Activated B cell treated with CpG ODN at 0.5 μM for 24 hours (primary cell): Measurements from ENCODE around the gene A3GALT2. TPM values are rescaled to one million over a fixed set of nuclear protein-coding genes. Genes with fewer than 3 reads are reported as not detected.

Experiments
- ATAC-seq: fragments of 200-7000 bp; cut with Tn5 transposase; one replicate; pipeline ENCODE4 v1.10.0; 2021; ENCODE audit warnings: low read depth, mild to moderate bottlenecking, moderate library complexity
- CTCF ChIA-PET: fragments of 350-600 bp; sonication (Branson Sonifier 250); formaldehyde crosslinking; loops from one replicate; lab custom pipeline; 2021; ENCODE audit warnings: antibody characterized with exemption; lab: Charles Lee
- POLR2A ChIA-PET: fragments of 350-600 bp; sonication (Branson Sonifier 250); formaldehyde crosslinking; loops from one replicate; lab custom pipeline; 2021; ENCODE audit warnings: antibody characterized with exemption; lab: Charles Lee
- DNase-seq: peaks from one replicate; pipeline ENCODE4 v3.0.0; 2022
- H3K27ac Mint-ChIP-seq: one replicate; pipeline ENCODE4 v1.8.0; 2020; ENCODE audit warnings: mixed read lengths
- H3K27me3 Mint-ChIP-seq: one replicate; pipeline ENCODE4 v1.8.0; 2021; ENCODE audit warnings: mixed read lengths
- H3K36me3 Mint-ChIP-seq: one replicate; pipeline ENCODE4 v1.8.0; 2021; ENCODE audit warnings: low read depth, mixed read lengths
- H3K4me1 Mint-ChIP-seq: one replicate; pipeline ENCODE4 v1.8.0; 2021; ENCODE audit warnings: mixed read lengths
- H3K4me3 Mint-ChIP-seq: one replicate; pipeline ENCODE4 v1.8.0; 2020; ENCODE audit warnings: mild to moderate bottlenecking, mixed read lengths
- H3K9me3 Mint-ChIP-seq: one replicate; pipeline ENCODE4 v1.8.0; 2020; ENCODE audit warnings: mixed read lengths
- CTCF ChIP-seq: fragments of 200-600 bp; IDR thresholded peaks from one replicate; pipeline ENCODE4 v1.8.0; 2022; ENCODE audit warnings: antibody characterized with exemption, mild to moderate bottlenecking
- intact Hi-C: fragments of 100-400 bp; cut with micrococcal nuclease; formaldehyde crosslinking; loops from one replicate; pipeline ENCODE4 v1.15.1; 2024
- total RNA-seq: library from RNA; stranded (reverse); gene quantifications from 2 replicates; pipeline ENCODE4 v1.2.3, GENCODE V29; 2022

Gene A3GALT2
- total RNA-seq, 1 donor from 2014 or later: not detected

DNA sequence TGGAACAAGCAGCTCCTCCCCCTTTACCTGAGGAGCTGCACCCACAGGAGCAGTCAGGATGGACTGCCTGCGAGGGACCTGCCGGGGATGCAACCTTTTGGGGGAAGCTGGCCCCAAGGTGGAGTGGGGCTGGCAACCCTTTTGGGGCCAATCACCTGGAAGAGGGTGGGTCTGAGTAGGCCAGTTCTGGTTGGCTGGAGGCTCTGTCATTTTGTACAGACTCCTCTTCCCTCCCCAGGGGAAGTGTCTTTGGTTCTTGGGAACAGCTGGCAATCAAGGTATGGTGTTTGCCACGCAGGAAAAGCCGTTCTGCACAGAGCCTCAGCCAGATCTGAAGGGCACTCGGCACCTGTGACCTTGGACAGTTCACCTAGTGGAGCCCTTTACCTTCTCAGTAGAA is 280 bp upstream of the A3GALT2 start:
- intact Hi-C loops: no loop called here
- POLR2A ChIA-PET: no interaction called here
- Mint-ChIP-seq H3K4me1 (no peaks in the 10 kb centered on the region), H3K9me3 (no peaks in the 10 kb centered on the region), H3K36me3 (peaks cover 35% of the 10 kb centered on the region), H3K4me3 (no peak overlapping the region), H3K27me3 (no peaks in the 10 kb centered on the region), H3K27ac (no peak overlapping the region)
- no peak for DNase-seq
- no peak for TF ChIP-seq CTCF
- CTCF ChIA-PET: no interaction called here
- ATAC-seq: no peak

- POLR2A ChIA-PET: no interaction called here
- Mint-ChIP-seq H3K4me1 (no peaks in the 10 kb centered on the region), H3K36me3 (peaks cover 24% of the 10 kb centered on the region), H3K9me3 (no peaks in the 10 kb centered on the region), H3K27ac (no peak overlapping the region), H3K27me3 (no peaks in the 10 kb centered on the region), H3K4me3 (no peak overlapping the region)
- DNase-seq (no peak), ATAC-seq (no peak)
- CTCF ChIA-PET: no interaction called here
- intact Hi-C loops: no loop called here
- no peak for TF ChIP-seq CTCF
Observed at GRCh38 chr1:33319949-33320618, 814 bp downstream of the A3GALT2 start.

GRCh38 chr1:33319186-33319948 is 1.5 kb downstream of the A3GALT2 start:
- Mint-ChIP-seq H3K9me3 (no peaks in the 10 kb centered on the region), H3K4me3 (no peak overlapping the region), H3K36me3 (peaks cover 17% of the 10 kb centered on the region), H3K27ac (no peak overlapping the region), H3K4me1 (no peaks in the 10 kb centered on the region), H3K27me3 (no peaks in the 10 kb centered on the region)
- ChIA-PET POLR2A (no interaction called here), CTCF (no interaction called here)
- no peak for ATAC-seq
- no peak for TF ChIP-seq CTCF
- intact Hi-C loops: no loop called here
- DNase-seq: no peak

DNA sequence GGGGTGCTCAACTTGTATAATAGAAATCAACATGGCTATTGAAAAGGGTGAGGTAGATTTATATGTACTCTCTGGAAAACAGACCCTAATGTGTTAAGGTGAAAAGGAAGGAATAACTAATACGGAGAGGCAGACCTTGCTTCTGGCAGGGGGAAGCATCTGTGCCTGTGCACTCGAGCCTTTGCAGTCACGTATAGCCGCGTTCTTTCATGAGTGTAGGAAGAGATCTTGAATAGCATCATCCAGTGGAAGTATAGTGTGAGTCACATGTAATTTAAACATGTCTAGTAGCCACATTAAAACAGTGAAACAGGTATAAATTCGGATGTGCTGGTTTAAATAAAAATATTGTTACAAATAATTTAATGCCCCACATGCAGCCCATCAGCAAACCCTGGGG is 3.0 kb downstream of the A3GALT2 start:
- TF ChIP-seq CTCF: no peak
- intact Hi-C loops: no loop called here
- DNase-seq: no peak
- ChIA-PET POLR2A (no interaction called here), CTCF (no interaction called here)
- Mint-ChIP-seq H3K4me1 (no peaks in the 10 kb centered on the region), H3K4me3 (no peak overlapping the region), H3K27me3 (no peaks in the 10 kb centered on the region), H3K36me3 (peaks cover 3% of the 10 kb centered on the region), H3K27ac (no peak overlapping the region), H3K9me3 (no peaks in the 10 kb centered on the region)
- no peak for ATAC-seq

GRCh38 chr1:33317354-33317753 is 3.5 kb downstream of the A3GALT2 start:
- TF ChIP-seq CTCF: no peak
- no peaks in the 10 kb centered on the region for H3K9me3 Mint-ChIP-seq
- no peaks in the 10 kb centered on the region for H3K36me3 Mint-ChIP-seq
- H3K27me3 Mint-ChIP-seq: no peaks in the 10 kb centered on the region
- intact Hi-C loops: no loop called here
- DNase-seq (no peak), ATAC-seq (no peak)
- POLR2A ChIA-PET: no interaction called here
- H3K4me1 Mint-ChIP-seq: no peaks in the 10 kb centered on the region
- CTCF ChIA-PET: no interaction called here
- no peak overlapping the region for H3K4me3 Mint-ChIP-seq
- no peak overlapping the region for H3K27ac Mint-ChIP-seq
